HepG2 (cell line): ENCODE results near the gene DYSF. TPM values are rescaled to one million over a fixed set of nuclear protein-coding genes. Genes with fewer than 3 reads are reported as not detected.

Experiments used
- ETS1 ChIP-seq: sonication (generic); formaldehyde crosslinking; IDR thresholded peaks from 2 replicates; pipeline ENCODE4 v1.4.0; 2020; ENCODE audit warnings: missing genetic modification reagents
- FOXK1 ChIP-seq: sonication (generic); formaldehyde crosslinking; IDR thresholded peaks from 2 replicates; pipeline ENCODE4 v1.4.0; 2020; ENCODE audit warnings: low read depth, missing genetic modification reagents, borderline replicate concordance
- FOXK2 ChIP-seq: fragments of 450-650 bp; IDR thresholded peaks from 2 replicates; pipeline ENCODE4 v1.6.1; 2016
- GRHL1 ChIP-seq: sonication (generic); formaldehyde crosslinking; conservative IDR thresholded peaks from 2 replicates; pipeline ENCODE4 v1.8.0; 2022; ENCODE audit warnings: missing genetic modification reagents
- JUND ChIP-seq: sonication (generic); formaldehyde crosslinking; IDR thresholded peaks from 2 replicates; pipeline ENCODE4 v1.8.0; 2022; ENCODE audit warnings: mild to moderate bottlenecking, missing genetic modification reagents
- MATR3 ChIP-seq: sonication (generic); formaldehyde crosslinking; IDR thresholded peaks from 2 replicates; pipeline ENCODE4 v1.4.0; 2020; ENCODE audit warnings: missing genetic modification reagents
- NR2F6 ChIP-seq, 2 experiments: IDR thresholded peaks; 2 replicates each; pipeline ENCODE4 v1.6.1; 2016; ENCODE audit warnings: antibody characterized with exemption in 1 of 2, mild to moderate bottlenecking in 1 of 2
- STAT6 ChIP-seq: sonication (generic); formaldehyde crosslinking; IDR thresholded peaks from 2 replicates; pipeline ENCODE4 v1.4.0; 2020; ENCODE audit warnings: missing genetic modification reagents, mild to moderate bottlenecking, borderline replicate concordance
- TSC22D2 ChIP-seq: sonication (generic); formaldehyde crosslinking; IDR thresholded peaks from 2 replicates; pipeline ENCODE4 v1.5.1; 2020; ENCODE audit warnings: missing genetic modification reagents, mild to moderate bottlenecking, borderline replicate concordance
- ZC3H13 ChIP-seq: sonication (generic); formaldehyde crosslinking; IDR thresholded peaks from 2 replicates; pipeline ENCODE4 v1.8.1; 2023; ENCODE audit warnings: mild to moderate bottlenecking, missing genetic modification reagents, moderate library complexity
- ZKSCAN8 ChIP-seq: IDR thresholded peaks from 2 replicates; pipeline ENCODE4 v1.6.1; 2016; ENCODE audit warnings: borderline replicate concordance, missing genetic modification reagents, missing compliant biosample characterization
- ZNF235 ChIP-seq: sonication (generic); formaldehyde crosslinking; IDR thresholded peaks from 2 replicates; pipeline ENCODE4 v1.8.1; 2023; ENCODE audit warnings: mild to moderate bottlenecking, missing genetic modification reagents, borderline replicate concordance
- ZNF530 ChIP-seq: sonication (generic); formaldehyde crosslinking; IDR thresholded peaks from 2 replicates; pipeline ENCODE4 v1.5.0; 2020; ENCODE audit warnings: low read depth, mild to moderate bottlenecking, missing genetic modification reagents
- ZNF567 ChIP-seq: sonication (generic); formaldehyde crosslinking; IDR thresholded peaks from 2 replicates; pipeline ENCODE4 v1.8.1; 2023; ENCODE audit warnings: mild to moderate bottlenecking, missing genetic modification reagents, borderline replicate concordance
- ZNF619 ChIP-seq: sonication (generic); formaldehyde crosslinking; IDR thresholded peaks from 2 replicates; pipeline ENCODE4 v1.4.0; 2020; ENCODE audit warnings: mild to moderate bottlenecking, missing genetic modification reagents
- ZNF879 ChIP-seq: sonication (generic); formaldehyde crosslinking; IDR thresholded peaks from 2 replicates; pipeline ENCODE4 v1.8.1; 2023; ENCODE audit warnings: missing genetic modification reagents
- ZXDC ChIP-seq: sonication (generic); formaldehyde crosslinking; IDR thresholded peaks from 2 replicates; pipeline ENCODE4 v1.5.0; 2020; ENCODE audit warnings: mild to moderate bottlenecking, missing genetic modification reagents
- polyA plus RNA-seq, 8 experiments: library from polyadenylated mRNA; depleted of rRNA in 3 of 8; stranded (reverse) in 7 of 8; unstranded in 1 of 8; fragments of >200 nt; fragmentation: Illumina TruSeq in 4 of 8; extraction: Trizol in 4 of 8; gene quantifications; 2 replicates each; pipeline versions ENCODE4 v1.2.1 to v1.2.3, GENCODE V29; 2011 to 2016; ENCODE audit warnings: low read depth in 4 of 8, missing spikeins in 1 of 8, mixed read lengths in 1 of 8; ENCODE audit not compliant: insufficient read depth in 1 of 8
- total RNA-seq, 5 experiments: library from RNA; depleted of rRNA; stranded (reverse); fragments of >200 nt; fragmentation: Illumina TruSeq; extraction: Trizol; gene quantifications; 2 replicates each; pipeline ENCODE4 v1.2.3, GENCODE V29; 2016; ENCODE audit warnings: low read depth in 1 of 5

Gene DYSF
- total and polyA plus RNA-seq, 2 of the 13 experiments (the other 11 are each of a cell fraction or from before 2014, with no cell fraction given), result 0.15 to 2.4 TPM

DNA sequence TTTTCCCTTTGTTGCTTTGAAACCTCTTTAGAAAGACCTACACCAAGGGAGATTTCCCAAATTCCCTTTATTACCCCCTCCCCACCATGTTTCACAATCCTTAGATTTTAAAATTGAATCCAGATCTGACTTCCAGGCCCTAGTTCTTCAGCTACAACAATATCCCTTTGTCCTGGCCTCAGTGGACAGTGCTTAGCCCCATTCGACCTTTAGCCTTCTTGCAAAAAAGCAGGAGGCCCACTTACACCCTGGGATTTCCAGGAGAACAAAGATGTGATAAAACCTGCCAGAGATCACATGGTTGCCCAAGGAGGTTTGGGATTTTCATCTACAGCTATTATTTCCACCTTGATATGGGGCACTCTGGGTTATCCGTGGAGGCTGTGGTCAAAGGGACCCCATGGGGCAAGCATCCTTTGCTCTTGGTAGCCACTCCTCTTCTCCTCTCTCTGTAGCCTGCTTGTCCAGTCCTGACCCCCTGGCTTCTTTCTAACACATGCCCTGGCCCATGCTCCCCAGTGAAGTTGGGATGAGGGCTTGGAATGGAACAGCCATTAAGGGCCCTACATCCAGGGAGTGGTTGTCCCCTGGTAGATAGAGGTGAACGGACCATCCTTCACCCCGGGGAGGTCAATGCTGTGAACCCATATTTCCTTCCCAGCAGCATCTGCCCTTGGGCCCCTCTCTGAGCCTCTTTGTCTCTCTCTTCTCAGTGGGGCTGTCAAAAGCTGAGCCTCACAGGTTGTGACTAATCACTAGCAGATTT lies 267.4 kb downstream of the DYSF start (continued):
- TF ChIP-seq ZXDC (no peak), ZC3H13 (CRISPR knock-in tag) (no peak), ZNF235 (CRISPR knock-in tag) (no peak), STAT6 (CRISPR knock-in tag) (no peak), JUND (no peak), ETS1 (CRISPR knock-in tag) (no peak), ZNF619 (no peak), GRHL1 (CRISPR knock-in tag) (no peak), ZKSCAN8 (CRISPR knock-in tag) (no peak), MATR3 (CRISPR knock-in tag) (no peak), ZNF567 (CRISPR knock-in tag) (no peak), TSC22D2 (CRISPR knock-in tag) (no peak), FOXK1 (CRISPR knock-in tag) (no peak), ZNF879 (CRISPR knock-in tag) (no peak), ZNF530 (CRISPR knock-in tag) (no peak), NR2F6 (IDR thresholded peaks at IDR 0.05) (peak; percentile 74), NR2F6 (CRISPR knock-in tag; IDR thresholded peaks at IDR 0.05) (0 out of 2 replicates have a peak, but pooled peaks have one; percentile 21), FOXK2 (no peak)
